ENCODE measurements around the gene RPL36.
A peak's percentile ranks its signal among the peaks of the same experiment; 100 is the strongest.

- TF ChIP-seq CTCF (IDR thresholded peaks at IDR 0.05) (peak in 1 of 5 experiments; percentile 1), POLR2A (IDR thresholded peaks at IDR 0.05) (peak; percentile 43)
Measured at GRCh38 chr19:5680437-5681368, 9.4 kb upstream of the RPL36 start, which contains the start of the genes HSD11B1L and MICOS13.

Data from transverse colon (tissue), 3 donors.